Renal cortical epithelial cell (primary cell): ENCODE results near the gene PSMD11. TPM values are rescaled to one million over a fixed set of nuclear protein-coding genes. Genes with fewer than 3 reads are reported as not detected.
A peak's percentile ranks its signal among the peaks of the same experiment; 100 is the strongest.
"Not testable (repeated sequence)": the region's sequence is repeated elsewhere in the genome, so short reads cannot be mapped to it uniquely, and the experiment has no call there.

Experiments
- DNase-seq: peaks from one replicate; pipeline ENCODE4 v3.0.0-alpha.2; 2011; ENCODE audit warnings: low read depth
- total RNA-seq: library from RNA; depleted of rRNA; stranded (reverse); fragments of >200 nt; gene quantifications from 2 replicates; pipeline ENCODE4 v1.2.3, GENCODE V29; 2014

PSMD11 gene
- total RNA-seq, 1 donor from 2014 or later: 97.3 TPM

DNA sequence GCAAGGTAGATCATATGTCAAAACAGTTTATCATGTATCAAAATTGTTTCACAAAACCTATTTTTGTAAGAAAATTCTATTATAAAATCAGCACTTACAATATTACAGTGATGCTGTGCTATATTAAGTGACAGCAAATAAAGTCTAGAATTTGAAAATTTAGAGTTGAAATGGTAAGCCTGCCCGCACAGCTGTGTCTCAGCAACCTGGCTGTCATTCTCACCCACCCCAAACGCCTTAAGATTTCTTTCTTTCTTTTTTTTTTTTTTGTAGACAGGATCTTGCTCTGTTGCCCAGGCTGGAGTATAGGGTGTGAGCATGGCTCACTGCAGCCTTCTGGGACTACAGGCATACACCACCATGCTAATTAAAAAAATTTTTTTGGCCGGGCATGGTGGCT is 69.3 kb downstream of the PSMD11 start:
- no peak for DNase-seq

DNA sequence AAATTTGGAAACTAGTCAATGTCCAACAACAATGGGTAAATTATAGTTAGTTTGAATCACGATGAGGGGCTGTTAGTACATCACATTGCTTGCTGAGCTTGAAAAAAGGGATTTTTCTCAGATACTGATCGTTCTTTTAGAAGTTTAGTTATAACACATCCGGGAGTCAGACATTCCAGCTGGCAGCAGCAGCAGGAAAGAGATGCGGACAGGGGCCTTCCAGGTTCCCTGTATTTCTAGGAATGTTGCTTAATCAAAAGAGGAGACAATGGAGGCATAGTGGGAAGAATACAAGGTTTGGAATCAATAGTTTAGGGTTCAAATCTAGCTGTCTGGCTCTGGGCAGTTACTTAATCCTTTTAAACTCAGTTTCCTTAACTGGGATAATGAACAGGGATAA is 70.3 kb downstream of the PSMD11 start:
- DNase-seq: no peak

DNA sequence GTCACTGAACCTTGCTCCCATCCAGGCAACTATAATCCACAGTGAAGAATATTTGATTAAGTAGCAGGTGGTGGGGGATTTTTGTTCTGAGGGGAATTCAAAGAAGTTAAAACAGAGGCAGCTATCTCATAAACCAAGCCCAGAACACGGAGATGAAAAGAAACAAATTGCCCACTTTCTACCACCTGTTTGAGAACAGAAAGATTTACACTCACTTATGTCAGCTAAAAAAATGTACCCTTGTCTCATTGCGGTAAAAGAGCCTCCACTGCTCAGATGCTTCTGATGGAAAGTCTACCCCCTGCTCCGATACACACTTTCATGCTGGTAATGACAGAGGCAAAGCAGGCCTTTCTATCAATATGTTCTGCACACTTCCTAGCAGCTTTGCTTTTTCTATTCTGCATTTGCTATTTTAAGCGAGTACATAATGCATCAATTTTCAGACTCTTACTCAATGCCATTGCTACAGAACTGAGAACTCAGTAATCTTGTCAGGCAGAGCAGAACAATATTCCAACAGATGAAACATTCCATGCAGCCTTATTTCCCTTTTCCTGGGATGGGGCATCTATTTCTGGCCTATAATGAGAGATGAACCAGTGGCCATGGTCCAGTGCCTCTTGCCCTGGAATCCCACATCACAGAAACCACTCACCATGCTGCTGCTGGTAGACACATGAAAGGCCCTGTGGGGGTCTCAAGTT is 71.5 kb downstream of the PSMD11 start:
- peak; percentile 25 for DNase-seq

DNA sequence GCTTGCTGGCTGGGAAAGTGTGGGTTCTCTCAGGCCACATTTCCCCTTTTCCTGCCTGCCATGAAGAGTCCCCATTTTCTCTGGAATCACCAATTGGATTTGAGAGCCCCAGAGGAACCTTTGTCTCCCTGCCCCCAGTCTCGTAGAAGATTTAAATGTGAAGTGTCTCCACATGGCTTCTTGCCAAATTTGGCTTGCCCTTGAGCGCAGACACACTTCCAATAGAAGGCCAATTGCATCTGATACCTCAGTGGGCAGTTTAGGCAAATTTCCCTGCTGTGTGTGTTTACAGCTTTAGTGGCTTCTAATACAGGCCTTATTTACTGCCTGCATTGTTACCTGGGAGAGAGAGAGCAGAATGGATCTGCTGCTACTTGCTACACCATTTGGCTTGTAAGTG is 72.1 kb downstream of the PSMD11 start:
- DNase-seq: no peak

DNA sequence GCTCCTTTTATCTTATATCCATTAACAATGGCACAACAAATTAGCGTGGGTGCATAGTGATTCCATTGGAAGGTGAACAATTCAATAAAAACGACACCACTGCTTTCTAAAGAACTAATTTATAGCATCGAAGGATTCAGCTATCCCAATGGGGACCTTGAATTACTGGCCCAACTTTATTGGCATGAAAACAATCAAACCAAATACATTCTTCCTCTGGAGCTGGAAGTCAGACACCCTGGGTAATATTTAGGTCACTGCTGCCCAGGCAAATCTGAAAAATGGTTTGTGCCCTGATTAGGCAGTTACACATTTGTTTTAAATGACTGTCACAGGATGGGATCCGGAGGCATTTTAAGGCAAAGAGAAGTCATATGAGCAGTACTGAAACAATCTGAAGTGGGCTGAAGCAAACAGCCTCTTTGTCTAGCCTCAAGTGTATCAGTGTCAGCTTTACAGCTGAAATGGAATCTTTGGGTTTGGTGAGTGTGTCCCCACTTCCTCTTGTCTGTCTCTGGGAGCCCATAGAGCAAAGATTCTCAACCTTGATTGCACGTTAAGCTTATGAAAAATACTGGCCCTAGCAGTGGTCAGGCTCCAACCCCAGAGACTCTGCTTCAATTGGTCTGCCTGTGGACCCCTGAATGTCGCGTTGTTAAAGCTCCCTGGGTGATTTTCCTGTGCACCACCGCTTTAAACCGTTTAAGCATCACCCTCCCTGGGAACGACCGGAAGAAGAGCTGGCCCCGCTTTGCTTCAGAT is 72.8 kb downstream of the PSMD11 start:
- DNase-seq: no peak

DNA sequence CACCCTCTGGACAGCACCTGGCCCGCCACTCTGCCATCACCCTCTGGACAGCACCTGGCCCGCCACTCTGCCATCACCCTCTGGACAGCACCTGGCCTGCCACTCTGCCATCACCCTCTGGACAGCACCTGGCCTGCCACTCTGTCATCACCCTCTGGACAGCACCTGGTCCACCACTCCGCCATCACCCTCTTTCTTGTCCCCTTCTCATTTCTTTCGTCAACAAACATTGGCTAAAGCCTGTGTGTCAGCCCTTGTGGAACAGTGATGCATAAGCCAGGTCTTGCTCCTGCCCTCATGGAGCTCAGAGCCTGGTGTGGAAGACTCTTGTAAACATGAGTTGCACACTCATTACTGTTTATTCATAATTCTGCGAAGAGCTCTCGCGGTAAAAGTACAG is 73.7 kb downstream of the PSMD11 start:
- no peak for DNase-seq

DNA sequence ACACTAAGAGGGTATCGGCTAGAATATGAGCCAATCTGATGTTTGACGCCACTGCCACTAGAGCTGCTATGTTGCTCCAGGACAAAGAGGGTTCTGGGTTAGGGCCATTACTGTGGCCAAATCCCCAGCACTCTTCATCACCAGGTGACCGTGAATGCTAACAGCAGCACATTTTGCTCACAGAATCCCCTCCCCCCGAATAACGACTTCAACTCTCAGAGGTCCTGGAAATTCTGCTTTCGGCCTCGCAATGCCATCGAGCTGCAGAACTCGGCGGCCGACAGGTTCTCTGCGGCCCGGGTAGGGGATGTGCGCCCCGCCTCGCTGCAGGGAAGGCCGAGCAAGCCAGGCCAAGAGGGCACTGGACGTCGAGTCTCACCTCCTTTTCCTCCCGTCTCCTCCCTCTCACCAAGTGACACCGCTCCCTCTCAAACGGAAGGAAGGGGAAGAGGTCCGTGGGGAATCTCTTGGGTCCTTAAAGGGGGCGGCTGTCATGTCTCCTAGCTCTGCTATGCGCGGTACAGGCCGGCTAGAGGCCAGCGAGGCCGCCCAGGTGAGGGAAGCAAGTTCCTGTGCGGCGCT is 74.4 kb downstream of the PSMD11 start:
- DNase-seq: no peak

DNA sequence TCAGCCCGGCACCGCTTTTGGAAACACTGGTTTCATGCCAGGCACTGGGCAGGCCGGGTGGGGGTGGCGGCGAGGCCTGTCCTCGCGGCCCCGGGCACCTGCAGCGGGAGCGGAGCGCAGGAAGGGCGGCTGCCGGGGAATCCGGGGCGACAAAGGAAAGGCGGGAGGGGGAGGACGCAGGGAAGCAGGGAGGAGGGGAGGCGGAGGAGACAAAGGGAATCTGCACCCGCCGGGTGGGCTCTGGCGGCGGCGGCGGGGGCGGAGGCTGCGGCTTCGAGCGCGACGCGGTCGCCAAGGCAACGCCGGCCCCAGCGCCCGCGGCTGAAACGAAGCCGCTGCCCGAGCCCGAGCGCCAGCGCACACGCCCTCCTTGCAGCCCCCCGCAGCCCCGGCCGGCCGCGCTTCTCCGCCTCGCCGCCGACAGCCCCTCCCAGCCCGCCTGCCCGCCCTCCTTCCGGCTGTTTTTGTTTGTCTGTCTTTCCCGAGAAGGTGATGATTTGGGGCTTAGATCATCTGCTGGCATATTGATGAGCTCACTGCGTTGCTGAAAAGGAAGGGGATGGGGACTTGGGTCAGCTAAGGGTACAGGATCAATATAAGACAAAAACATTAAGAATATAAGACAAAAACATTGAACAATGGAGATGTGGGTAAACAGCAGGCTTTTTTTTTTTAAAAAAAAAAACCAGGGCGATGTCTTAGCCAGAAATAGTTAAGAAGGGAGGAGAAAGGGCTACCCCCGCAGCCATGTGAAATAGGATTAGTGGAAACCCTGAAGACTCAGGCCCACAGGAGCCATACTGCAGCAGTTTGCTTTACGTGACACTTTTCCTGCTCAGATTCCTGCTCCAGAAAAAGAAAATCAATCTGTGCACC is 75.2 kb downstream of the PSMD11 start:
- DNase-seq: no peak

DNA sequence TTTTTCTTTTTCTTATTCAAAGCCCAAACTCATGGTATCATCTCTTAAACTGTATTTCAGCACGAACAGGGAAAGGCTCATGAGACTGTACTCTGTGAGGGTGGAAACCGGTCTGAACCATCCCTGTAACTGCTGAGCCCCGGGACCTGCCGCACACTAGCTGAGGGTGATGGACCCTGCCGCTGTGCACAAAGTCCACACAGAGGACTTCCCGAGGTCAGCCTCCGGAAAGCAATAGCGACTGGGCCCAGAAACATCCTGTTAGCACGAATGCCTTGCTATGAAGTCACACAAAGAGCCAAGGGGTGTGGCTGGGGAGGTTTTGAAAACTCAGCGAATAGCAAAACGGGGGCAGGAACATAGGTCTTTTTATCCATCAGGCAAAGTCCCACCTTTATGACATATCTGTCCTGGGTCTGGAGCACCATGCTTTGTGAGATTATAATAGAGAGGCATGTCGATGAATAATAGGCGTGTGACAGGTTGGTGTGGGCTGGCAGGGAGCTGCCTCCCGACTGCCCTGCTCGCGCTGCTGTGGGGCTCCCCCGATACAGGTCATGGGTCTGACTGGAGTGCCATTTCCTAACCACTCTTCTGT is 75.9 kb downstream of the PSMD11 start:
- no peak for DNase-seq

DNA sequence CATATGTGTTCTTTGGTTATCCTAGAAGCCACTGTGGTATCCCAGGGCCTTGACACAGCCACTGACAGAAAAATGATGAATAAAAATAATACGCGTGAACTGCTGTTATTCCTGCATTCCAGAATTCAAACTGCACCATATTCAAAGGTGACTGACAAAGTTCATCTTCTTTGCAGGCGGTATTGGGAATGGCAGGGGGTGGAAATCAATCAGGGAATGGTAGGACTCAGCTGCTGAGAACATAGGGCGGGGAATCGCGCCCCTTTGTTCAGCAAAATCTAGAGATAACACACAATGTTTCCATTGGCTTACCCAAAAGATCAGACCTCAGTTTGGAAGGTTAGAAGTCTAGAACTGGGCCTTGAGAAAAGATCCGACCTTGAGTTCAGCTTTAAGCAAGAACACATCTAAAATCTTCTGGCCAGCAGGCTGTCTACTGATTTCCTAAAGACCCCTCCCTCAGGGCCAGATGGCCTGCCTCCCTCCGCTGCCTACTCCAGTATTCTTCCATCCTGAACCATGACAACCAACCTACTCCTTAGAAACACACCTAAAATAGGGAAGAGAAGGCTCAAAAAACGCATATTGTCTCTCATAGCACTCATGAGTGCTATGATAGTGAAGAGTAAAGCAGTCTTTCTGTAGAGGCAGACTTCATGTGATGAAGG is 76.6 kb downstream of the PSMD11 start:
- no peak for DNase-seq

DNA sequence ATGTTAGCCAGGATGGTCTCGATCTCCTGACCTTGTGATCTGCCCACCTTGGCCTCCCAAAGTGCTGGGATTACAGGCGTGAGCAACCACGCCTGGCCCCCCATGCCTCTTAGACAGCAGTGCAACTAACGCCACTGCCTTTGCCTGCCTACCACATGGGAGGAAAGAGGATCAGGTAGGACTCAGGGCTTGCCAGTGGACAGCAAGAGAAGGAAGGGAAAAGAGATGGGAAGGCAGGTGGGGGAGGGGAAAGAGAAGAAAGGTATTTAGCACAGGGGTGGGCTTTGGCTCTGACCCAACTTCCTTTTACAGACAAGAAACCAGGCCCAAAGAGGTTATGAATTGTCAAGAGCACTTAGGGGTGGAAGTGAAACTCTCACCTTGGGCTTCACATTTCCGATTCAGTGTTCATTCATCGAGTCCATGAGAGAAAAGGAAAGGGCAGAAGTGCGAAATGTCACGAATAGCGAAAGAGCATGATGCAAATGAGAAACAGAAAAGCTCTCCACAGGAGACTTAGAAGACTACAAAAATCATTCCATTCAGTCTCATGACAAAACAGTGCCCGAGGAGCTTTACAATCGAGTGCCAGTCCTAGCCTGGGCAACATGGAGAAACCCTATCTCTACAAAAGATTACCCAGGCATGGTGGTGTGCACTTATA is 78.8 kb downstream of the PSMD11 start:
- DNase-seq: no peak

DNA sequence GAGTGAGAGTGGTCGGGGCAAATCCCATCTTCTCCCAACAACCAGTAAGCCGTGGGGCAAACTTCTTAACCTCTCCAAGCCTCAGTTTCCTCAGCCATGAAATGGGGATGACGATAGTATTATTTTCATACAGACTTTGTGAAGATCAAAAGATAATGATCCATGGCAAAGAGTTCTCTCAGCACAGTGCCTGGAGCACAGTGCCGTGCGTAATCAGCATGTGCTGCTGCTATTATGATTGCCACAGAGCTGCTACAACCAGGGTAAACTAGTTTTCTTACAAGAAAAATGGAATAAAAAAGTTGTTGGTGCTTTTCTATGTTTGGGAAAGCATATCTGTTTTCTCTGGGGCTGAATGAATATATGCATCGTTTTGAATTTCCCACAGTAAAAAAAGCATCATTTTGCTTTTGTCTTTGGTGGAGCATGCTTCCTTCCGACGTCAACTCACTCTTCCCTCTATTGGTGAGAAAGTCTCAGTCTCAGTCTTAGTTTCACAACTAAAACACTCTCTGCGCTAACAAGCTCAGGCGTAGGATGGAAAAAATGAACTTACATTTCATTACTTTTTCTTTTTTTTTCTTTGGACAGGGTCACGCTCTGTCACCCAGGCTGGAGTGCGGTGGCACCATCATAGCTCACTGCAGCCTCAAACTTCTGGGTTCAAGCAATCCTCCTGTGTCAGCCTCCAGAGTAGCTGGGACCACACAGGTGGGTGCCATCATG is 79.7 kb downstream of the PSMD11 start:
- no peak for DNase-seq

DNA sequence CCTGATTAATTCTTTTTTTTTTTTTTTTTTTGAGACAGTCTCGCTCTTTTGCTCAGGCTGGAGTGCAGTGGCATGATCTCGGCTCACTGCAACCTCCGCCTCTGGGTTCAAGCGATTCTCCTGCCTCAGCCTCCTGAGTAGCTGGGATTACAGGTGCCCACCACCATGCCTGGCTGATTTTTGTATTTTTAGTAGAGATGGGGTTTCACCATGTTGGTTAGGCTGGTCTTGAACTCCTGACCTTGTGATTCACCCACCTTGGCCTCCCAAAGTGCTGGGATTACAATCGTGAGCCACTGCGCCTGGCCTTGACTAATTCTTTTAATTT is 80.2 kb downstream of the PSMD11 start:
- not testable (repeated sequence) for DNase-seq

DNA sequence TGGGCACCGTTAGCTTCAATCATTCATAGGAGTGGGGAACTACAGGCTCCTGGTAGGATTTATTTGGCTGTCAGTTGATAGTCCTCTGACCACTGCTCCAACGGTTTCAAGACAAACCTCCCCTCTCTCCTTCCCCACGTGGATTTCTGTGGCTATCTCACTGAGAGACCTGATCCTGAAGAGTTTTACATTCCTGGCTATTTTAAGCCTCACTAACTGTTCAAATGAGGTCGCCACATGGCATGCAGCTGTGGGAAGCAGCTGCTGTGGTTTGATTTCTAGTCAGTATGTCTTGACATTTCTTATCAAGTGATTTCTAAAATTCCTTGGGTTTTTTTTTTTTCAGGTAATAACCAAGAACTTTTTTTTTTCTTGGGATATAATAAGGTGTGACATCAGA is 80.8 kb downstream of the PSMD11 start:
- DNase-seq: peak; percentile 32

DNA sequence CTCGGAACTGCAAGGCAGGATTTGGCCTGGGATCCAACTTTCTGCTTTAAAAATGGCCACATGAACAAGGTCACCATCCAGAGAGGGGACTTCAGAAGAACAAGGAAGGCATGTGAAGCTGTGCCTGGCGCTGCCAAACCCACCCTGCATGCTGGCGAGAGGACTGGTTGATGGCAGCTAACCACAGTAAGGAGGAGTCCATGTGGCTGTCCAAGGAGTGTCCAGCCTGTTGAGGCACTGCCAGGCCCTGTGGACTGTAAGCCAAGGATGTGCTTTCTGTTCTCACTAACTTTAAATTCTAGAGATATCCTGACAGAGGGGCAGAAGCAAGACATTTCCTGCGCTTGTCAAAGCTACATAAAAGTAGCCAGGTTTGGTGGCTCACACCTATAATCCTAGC is 82.8 kb downstream of the PSMD11 start:
- no peak for DNase-seq

DNA sequence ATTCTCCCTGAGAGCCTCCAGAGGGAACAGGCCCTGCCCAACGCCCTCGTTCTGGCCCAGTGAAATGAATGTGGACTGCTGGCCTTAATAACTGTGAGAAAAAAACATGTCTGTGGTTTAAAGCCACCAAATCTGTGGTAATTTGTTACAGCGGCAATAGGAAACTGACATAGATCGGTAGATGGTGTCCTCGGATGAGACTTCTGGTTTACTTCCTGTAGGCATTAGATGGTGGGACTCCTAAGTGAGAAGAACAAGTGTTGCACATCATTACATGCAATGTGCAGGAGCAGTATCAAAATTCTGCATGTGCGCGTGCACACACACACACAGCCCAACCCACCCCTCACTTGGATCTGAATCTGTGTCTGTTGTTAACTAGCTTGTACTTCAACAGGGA is 84.5 kb downstream of the PSMD11 start:
- DNase-seq: no peak

DNA sequence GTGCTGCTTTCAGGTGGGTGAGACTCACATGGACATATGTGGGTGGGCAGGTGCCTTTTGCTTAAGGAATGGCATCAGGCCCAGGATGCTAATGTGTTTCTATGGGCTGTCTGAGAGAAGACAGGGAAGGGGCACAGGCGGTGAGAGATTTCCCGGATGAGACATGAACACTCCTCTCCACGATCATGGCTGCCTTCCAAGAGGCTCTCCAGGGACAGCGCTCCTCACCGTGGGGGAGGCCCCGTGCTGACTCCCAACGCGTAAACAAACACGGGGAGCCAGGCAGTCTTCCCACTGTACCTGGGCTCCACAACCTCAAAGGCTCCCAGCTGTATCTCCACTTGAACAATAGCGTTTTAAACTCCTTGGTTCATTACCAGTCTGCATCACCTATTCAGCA is 85.3 kb downstream of the PSMD11 start:
- no peak for DNase-seq
